Mesendoderm (in vitro differentiated cells): Measurements from ENCODE around the gene EEA1.

ENCODE experiments used
- DNase-seq: peaks from one replicate; pipeline ENCODE4 v3.0.0; 2013
- H2AK5ac ChIP-seq: 2 replicates; pipeline ENCODE4 v1.6.1; 2013; ENCODE audit warnings: low read length, inconsistent platforms
- H2BK120ac ChIP-seq: 2 replicates; pipeline ENCODE4 v1.6.1; 2013; ENCODE audit warnings: low read depth, mild to moderate bottlenecking, low read length, moderate library complexity, mixed read lengths
- H2BK15ac ChIP-seq: replicated peaks from 2 replicates; pipeline ENCODE4 v1.6.1; 2013; ENCODE audit warnings: low read depth, mild to moderate bottlenecking, moderate library complexity
- H2BK5ac ChIP-seq: 2 replicates; pipeline ENCODE4 v1.6.1; 2013; ENCODE audit warnings: low read length, inconsistent platforms
- H3K18ac ChIP-seq: 2 replicates; pipeline ENCODE4 v1.6.1; 2013; ENCODE audit warnings: mild to moderate bottlenecking, low read length, mixed read lengths
- H3K23ac ChIP-seq: one replicate; pipeline ENCODE4 v1.6.1; 2013; ENCODE audit warnings: low read length
- H3K27ac ChIP-seq: 2 replicates; pipeline ENCODE4 v1.5.1; 2013; ENCODE audit warnings: low read depth, mild to moderate bottlenecking, inconsistent platforms, low read length, moderate library complexity
- H3K27me3 ChIP-seq: 2 replicates; pipeline ENCODE4 v1.6.1; 2013; ENCODE audit warnings: low read length, control low read depth, mild to moderate bottlenecking, inconsistent platforms; ENCODE audit not compliant: insufficient read depth, poor library complexity
- H3K36me3 ChIP-seq: 2 replicates; pipeline ENCODE4 v1.6.1; 2013; ENCODE audit warnings: low read length, inconsistent platforms; ENCODE audit not compliant: control insufficient read depth, insufficient read depth
- H3K4ac ChIP-seq: one replicate; pipeline ENCODE4 v1.6.1; 2013; ENCODE audit warnings: low read depth, mild to moderate bottlenecking, low read length, moderate library complexity
- H3K4me1 ChIP-seq: 2 replicates; pipeline ENCODE4 v1.6.1; 2013; ENCODE audit warnings: low read depth, low read length, inconsistent platforms; ENCODE audit not compliant: control insufficient read depth
- H3K4me2 ChIP-seq: 2 replicates; pipeline ENCODE4 v1.6.1; 2013; ENCODE audit warnings: low read length
- H3K4me3 ChIP-seq: 2 replicates; pipeline ENCODE4 v1.5.1; 2013; ENCODE audit warnings: mild to moderate bottlenecking, low read length
- H3K56ac ChIP-seq: one replicate; pipeline ENCODE4 v1.6.1; 2013; ENCODE audit warnings: low read length
- H3K79me1 ChIP-seq: 2 replicates; pipeline ENCODE4 v1.6.1; 2013; ENCODE audit warnings: low read length, inconsistent platforms
- H3K79me2 ChIP-seq: 2 replicates; pipeline ENCODE4 v1.6.1; 2013; ENCODE audit warnings: mild to moderate bottlenecking, low read length; ENCODE audit not compliant: control insufficient read depth, insufficient read depth
- H3K9ac ChIP-seq: 2 replicates; pipeline ENCODE4 v1.6.1; 2013; ENCODE audit warnings: low read length, inconsistent platforms
- H4K5ac ChIP-seq: one replicate; pipeline ENCODE4 v1.6.1; 2013; ENCODE audit warnings: low read length
- H4K8ac ChIP-seq: one replicate; pipeline ENCODE4 v1.6.1; 2013; ENCODE audit warnings: low read depth, mild to moderate bottlenecking, control low read depth, low read length, moderate library complexity
- WGBS: extraction: QIAGEN DNeasy Blood & Tissue Kit; methylation state at CpG from one replicate; pipeline ENCODE4 v1.1.7; 2013; ENCODE audit warnings: low lambda C conversion rate, missing lambda C conversion rate; ENCODE audit not compliant: insufficient coverage; ENCODE audit errors: extremely low coverage; 5-methylcytosine and 5-hydroxymethylcytosine counted together

EEA1 gene

GRCh38 chr12:92927055-92927435 is 2.0 kb downstream of the EEA1 start:
- peak; percentile 86 for DNase-seq
- H4K8ac ChIP-seq = no peak overlapping the region
- no peak overlapping the region for H3K4me3 ChIP-seq
- H3K79me2 ChIP-seq = peaks cover 9% of the 10 kb centered on the region
- no peak overlapping the region for H3K9ac ChIP-seq
- H3K4ac ChIP-seq = no peak overlapping the region
- H2BK5ac ChIP-seq = no peak overlapping the region
- H3K36me3 ChIP-seq = no peaks in the 10 kb centered on the region
- H2BK15ac ChIP-seq = no peak overlapping the region
- no peak overlapping the region for H3K4me2 ChIP-seq
- no peak overlapping the region for H3K27ac ChIP-seq
- no peak overlapping the region for H2AK5ac ChIP-seq
- no peak overlapping the region for H3K23ac ChIP-seq
- H3K4me1 ChIP-seq = peaks cover 6% of the 10 kb centered on the region
- no CpG with 5 or more reads among the region's 4 CpGs for WGBS
- H3K27me3 ChIP-seq = no peaks in the 10 kb centered on the region
- H4K5ac ChIP-seq = no peak overlapping the region
- peaks cover 5% of the 10 kb centered on the region for H3K79me1 ChIP-seq
- H3K56ac ChIP-seq = no peak overlapping the region
- H3K18ac ChIP-seq = no peak overlapping the region
- no peak overlapping the region for H2BK120ac ChIP-seq

DNA sequence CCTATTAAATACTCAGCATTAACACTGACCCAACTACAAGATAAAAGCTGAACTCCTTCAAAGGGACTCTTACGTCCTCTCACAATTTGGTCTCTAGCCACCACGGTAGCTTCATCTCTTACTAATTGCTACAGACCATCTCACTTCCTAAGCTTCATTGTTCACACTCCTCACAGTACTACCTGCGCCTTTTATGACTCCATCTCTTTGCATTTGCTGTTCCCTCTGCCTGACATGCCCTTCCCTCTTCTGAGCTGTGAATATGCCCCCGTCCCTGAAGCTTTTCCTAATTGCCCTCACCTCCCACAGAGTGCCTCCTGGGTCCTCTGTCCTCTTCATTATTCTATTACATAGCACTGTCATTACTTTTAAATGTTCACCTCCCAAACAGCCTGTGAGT is 2.5 kb downstream of the EEA1 start:
- Histone ChIP-seq H3K4ac (no peak overlapping the region), H3K36me3 (no peaks in the 10 kb centered on the region), H3K27me3 (no peaks in the 10 kb centered on the region), H3K18ac (no peak overlapping the region), H2BK15ac (no peak overlapping the region), H2BK5ac (no peak overlapping the region), H2BK120ac (no peak overlapping the region), H4K8ac (no peak overlapping the region), H3K9ac (no peak overlapping the region), H3K27ac (no peak overlapping the region), H3K79me2 (peaks cover 10% of the 10 kb centered on the region), H3K23ac (peak overlapping the region; percentile 45), H3K56ac (peak overlapping the region; percentile 15), H3K79me1 (peaks cover 7% of the 10 kb centered on the region), H3K4me3 (no peak overlapping the region), H3K4me1 (peaks cover 6% of the 10 kb centered on the region), H4K5ac (no peak overlapping the region), H2AK5ac (no peak overlapping the region), H3K4me2 (no peak overlapping the region)
- DNase-seq = peak; percentile 29
- no CpG with 5 or more reads among the region's 4 CpGs for WGBS

GRCh38 chr12:92921877-92922276 is 7.2 kb downstream of the EEA1 start:
- Histone ChIP-seq H3K4ac (no peak overlapping the region), H3K4me3 (no peak overlapping the region)
- no CpG with 5 or more reads among the region's 1 CpG for WGBS

GRCh38 chr12:92915365-92915764 is 13.7 kb downstream of the EEA1 start:
- Histone ChIP-seq H2BK5ac (no peak overlapping the region), H3K9ac (no peak overlapping the region), H3K4me2 (no peak overlapping the region), H3K27me3 (no peaks in the 10 kb centered on the region), H3K4me3 (no peak overlapping the region), H2AK5ac (no peak overlapping the region), H4K8ac (no peak overlapping the region), H3K18ac (no peak overlapping the region), H3K79me2 (no peaks in the 10 kb centered on the region), H2BK15ac (no peak overlapping the region), H3K23ac (no peak overlapping the region), H4K5ac (no peak overlapping the region), H3K4me1 (no peaks in the 10 kb centered on the region), H2BK120ac (no peak overlapping the region), H3K56ac (no peak overlapping the region), H3K79me1 (no peaks in the 10 kb centered on the region), H3K4ac (no peak overlapping the region), H3K27ac (no peak overlapping the region), H3K36me3 (no peaks in the 10 kb centered on the region)
- no CpG with 5 or more reads among the region's 2 CpGs for WGBS
- DNase-seq = no peak

More at GRCh38 chr12:92921877-92922276, 7.2 kb downstream of the EEA1 start:
- H3K23ac ChIP-seq = no peak overlapping the region
- peaks cover 10% of the 10 kb centered on the region for H3K79me2 ChIP-seq
- H3K79me1 ChIP-seq = peaks cover 7% of the 10 kb centered on the region
- no peak overlapping the region for H2AK5ac ChIP-seq
- H2BK15ac ChIP-seq = no peak overlapping the region
- no peaks in the 10 kb centered on the region for H3K27me3 ChIP-seq
- peaks cover 4% of the 10 kb centered on the region for H3K4me1 ChIP-seq
- H3K9ac ChIP-seq = no peak overlapping the region
- no peak overlapping the region for H2BK120ac ChIP-seq
- H4K8ac ChIP-seq = no peak overlapping the region
- H3K27ac ChIP-seq = no peak overlapping the region
- no peak overlapping the region for H2BK5ac ChIP-seq
- H3K4me2 ChIP-seq = no peak overlapping the region
- no peak overlapping the region for H4K5ac ChIP-seq
- H3K18ac ChIP-seq = no peak overlapping the region
- no peak for DNase-seq
- H3K56ac ChIP-seq = no peak overlapping the region
- no peaks in the 10 kb centered on the region for H3K36me3 ChIP-seq

DNA sequence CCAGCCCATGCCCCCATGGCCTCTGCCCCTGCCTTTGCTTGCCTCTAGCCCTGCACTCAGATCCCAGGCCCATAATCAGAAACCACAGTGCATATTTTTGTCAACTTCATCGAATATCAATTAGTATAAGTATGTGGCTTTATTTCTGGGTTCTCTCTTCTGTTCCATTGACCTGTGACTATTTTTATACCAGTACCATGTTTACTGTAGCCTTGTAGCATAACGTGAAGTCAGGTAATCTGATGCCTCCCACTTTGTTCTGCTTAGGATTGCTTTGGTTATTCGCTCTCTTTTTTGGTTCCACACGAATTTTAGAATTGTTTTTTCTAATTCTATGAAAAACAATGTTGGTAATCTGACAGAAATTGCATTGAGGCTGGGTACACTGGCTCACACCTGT is 14.9 kb downstream of the EEA1 start:
- Histone ChIP-seq H3K4me1 (no peaks in the 10 kb centered on the region), H3K36me3 (no peaks in the 10 kb centered on the region), H3K27me3 (no peaks in the 10 kb centered on the region), H3K56ac (no peak overlapping the region), H3K79me2 (no peaks in the 10 kb centered on the region), H2BK15ac (no peak overlapping the region), H3K4ac (no peak overlapping the region), H3K23ac (no peak overlapping the region), H3K4me3 (no peak overlapping the region), H4K8ac (no peak overlapping the region), H3K9ac (no peak overlapping the region), H3K27ac (no peak overlapping the region), H4K5ac (no peak overlapping the region), H3K18ac (no peak overlapping the region), H2AK5ac (no peak overlapping the region), H3K4me2 (no peak overlapping the region), H2BK120ac (no peak overlapping the region), H3K79me1 (no peaks in the 10 kb centered on the region), H2BK5ac (no peak overlapping the region)
- no CpG with 5 or more reads among the region's 4 CpGs for WGBS
- DNase-seq = no peak

DNA sequence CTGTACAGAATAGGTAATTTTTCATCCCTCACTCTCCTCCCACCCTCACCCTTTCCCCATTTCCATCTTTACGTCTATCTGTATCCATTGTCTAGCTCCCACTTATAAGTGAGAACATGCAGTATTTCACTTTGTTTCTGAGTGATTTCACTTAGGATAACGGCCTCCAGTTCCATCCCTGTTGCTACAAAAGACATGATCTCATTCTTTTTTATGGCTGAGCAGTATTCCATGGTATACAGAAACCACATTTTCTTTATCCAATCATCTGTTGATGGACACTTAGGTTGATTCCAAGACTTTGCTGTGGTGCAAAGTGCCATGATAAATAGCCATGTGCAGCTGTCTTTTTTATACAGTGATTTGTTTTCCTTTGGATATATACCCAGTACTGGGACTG is 16.4 kb downstream of the EEA1 start:
- Histone ChIP-seq H4K8ac (no peak overlapping the region), H3K4me1 (no peaks in the 10 kb centered on the region), H3K56ac (no peak overlapping the region), H3K18ac (no peak overlapping the region), H3K9ac (no peak overlapping the region), H3K36me3 (no peaks in the 10 kb centered on the region), H3K79me1 (no peaks in the 10 kb centered on the region), H2AK5ac (no peak overlapping the region), H3K23ac (no peak overlapping the region), H3K79me2 (no peaks in the 10 kb centered on the region), H4K5ac (no peak overlapping the region), H3K27me3 (no peaks in the 10 kb centered on the region), H2BK5ac (no peak overlapping the region), H2BK120ac (no peak overlapping the region), H3K4me3 (no peak overlapping the region), H3K4me2 (no peak overlapping the region), H2BK15ac (no peak overlapping the region), H3K27ac (no peak overlapping the region), H3K4ac (no peak overlapping the region)
- DNase-seq = no peak
- whole genome bisulfite sequencing = 100% methylated on average over 1 of the region's 2 CpGs
